Activated gamma-delta T cell treated with anti-CD3 and anti-CD28 coated beads, Interleukin-2, amount 50 U/mL, for 16 hours (primary cell): ENCODE results near the gene IDNK.
A peak's percentile ranks its signal among the peaks of the same experiment; 100 is the strongest.
"Not testable (repeated sequence)": the region's sequence is repeated elsewhere in the genome, so short reads cannot be mapped to it uniquely, and the experiment has no call there.

Experiments used
- DNase-seq: peaks from one replicate; pipeline ENCODE4 v3.0.0-alpha.2; 2020; ENCODE audit warnings: low read depth

Gene IDNK

GRCh38 chr9:83622939-83623678 is at the start of gene IDNK:
TSS of gene IDNK (plus strand) at chr9:83623143. CDS start at chr9:83623172, 29 bp downstream.
- peak; percentile 40 for DNase-seq

DNA sequence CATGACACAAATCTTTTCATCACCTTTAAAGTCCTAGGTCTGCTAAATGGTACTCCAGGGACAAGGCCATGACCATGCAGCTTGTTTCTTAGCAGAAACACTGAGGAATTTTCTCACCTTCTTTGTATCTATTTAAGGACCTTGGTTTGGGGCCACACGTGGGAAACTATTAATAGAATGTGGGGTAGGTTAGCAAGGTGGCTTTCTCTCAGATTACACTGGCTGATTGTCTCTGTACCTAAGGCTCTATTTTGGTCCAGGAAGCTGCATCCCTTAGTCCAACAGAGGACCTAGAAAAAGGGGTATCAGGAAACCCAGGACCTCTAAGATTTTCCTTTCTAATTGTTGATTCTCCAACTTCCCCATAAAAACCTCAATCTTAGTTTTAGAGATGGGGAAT is 48.5 kb upstream of the IDNK start:
- DNase-seq = no peak

- DNase-seq = no peak
These were observed 40.9 kb upstream of the IDNK start for GRCh38 chr9:83582029-83582428.

DNA sequence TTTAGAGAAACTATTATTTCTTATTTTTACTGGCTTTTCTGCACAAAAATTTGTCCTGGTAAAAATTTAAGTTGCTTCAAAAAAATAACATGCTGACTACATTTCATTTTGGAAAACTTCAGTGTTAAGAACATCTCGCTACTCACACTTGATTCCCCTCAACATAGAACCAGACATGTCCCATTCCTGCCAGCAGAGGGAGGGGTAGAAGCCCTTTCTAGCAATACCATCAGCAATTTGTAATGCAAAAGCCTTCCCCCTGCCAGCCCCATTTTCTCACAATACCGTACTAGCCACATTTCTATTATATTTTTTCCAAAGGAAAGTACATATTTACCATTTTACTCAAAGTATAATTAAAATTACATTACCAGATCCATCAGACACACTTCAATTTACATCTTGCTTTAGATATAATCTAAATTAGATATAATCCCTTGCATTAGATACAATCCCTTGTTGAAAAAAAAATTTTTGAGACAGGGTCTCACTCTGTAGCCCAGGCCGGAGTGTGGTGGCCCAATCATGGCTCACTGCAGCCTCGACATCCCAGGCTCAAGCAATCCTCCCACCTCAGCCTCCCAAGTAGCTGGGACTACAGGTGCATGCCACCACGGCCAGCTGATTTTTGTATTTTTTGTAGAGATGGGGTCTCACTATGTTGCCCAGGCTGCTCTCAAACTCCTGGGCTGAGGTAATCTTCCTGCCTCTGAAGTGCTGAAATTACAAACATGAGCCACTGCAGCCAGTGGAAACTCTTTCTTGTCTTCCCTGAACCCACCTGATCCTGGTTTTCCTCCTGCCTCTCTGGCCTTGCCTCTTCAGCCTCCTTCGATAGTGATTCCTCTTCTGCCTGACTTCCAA is 39.6 kb upstream of the IDNK start:
- DNase-seq = peak; percentile 3

DNA sequence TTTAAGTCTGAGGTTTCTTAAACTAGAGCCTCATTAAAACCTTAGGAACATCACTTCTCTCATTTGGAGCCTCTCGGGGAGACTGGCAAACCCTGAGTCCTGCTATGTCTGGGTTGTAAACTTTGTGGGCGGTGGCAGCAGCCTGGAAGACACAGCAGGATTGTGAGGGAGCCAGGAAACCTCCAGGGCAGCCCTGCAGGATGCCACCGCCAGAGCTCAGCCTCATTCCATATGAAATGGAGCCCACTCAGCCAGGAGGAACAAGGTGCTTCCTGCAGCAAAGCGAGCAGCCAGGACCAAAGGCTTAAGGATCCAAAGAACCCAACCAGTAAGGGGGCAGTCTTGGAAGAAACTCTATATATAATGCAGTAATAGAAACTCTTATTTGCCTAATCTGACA is 37.9 kb upstream of the IDNK start:
- no peak for DNase-seq

- DNase-seq = no peak
These were observed 34.7 kb upstream of the IDNK start for GRCh38 chr9:83588256-83588655.

DNA sequence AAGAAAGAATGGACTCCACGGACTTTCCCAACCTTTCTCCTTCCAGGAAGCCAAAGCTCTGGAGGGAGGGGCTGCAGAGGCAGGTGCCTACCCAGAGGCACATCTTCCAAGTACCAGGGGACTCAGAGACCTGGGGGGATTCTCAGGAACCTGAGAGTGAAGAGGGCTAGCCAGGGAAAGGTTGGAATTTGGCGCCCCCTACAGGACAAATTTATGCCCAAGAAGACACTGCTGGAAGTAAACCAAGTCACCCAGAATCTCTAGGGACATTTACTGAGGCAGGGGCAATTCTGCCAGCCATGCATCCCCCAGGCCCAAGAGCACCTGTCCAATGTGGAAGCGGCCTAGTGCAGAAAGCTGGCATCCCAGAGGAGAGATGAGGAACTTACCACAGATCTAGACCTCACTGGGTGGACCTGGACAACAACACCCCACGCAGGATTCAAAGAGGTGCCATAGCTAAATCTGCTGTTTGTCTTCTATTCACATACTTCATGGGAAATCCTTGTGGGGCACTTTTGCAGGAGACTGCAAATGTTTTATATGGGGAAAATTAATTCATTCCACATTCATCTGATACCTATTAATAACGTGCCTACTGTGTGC is 25.9 kb upstream of the IDNK start:
- DNase-seq = peak; percentile 7

- DNase-seq = no peak
These were observed 24.5 kb upstream of the IDNK start for GRCh38 chr9:83598487-83598886.

- DNase-seq = no peak
These were observed 23.9 kb upstream of the IDNK start for GRCh38 chr9:83599071-83599470.

DNA sequence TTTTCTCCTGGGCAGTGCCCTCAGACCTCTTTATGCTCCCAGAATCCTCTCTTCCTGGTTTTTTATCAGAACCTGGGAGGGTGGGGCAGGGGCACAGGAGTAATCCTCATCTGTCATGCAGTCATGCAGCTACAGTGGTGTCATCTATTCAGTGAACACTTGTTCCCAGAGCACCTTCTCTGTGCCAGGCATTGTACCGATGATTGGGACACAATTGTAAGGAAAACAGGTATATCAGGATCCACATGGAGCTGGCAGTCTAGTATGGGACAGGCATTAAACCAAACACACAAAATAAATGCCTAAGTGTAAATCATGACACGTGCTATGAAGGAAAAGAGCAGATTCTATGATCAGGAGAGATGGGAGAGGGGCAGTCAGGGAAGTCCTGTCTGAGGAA is 21.5 kb upstream of the IDNK start:
- DNase-seq = no peak

GRCh38 chr9:83607620-83608019 is 15.3 kb upstream of the IDNK start:
- DNase-seq = not testable (repeated sequence)

GRCh38 chr9:83613298-83613697 is 9.6 kb upstream of the IDNK start:
- not testable (repeated sequence) for DNase-seq

- DNase-seq = no peak
These were observed 5.6 kb upstream of the IDNK start for GRCh38 chr9:83617299-83617698.

DNA sequence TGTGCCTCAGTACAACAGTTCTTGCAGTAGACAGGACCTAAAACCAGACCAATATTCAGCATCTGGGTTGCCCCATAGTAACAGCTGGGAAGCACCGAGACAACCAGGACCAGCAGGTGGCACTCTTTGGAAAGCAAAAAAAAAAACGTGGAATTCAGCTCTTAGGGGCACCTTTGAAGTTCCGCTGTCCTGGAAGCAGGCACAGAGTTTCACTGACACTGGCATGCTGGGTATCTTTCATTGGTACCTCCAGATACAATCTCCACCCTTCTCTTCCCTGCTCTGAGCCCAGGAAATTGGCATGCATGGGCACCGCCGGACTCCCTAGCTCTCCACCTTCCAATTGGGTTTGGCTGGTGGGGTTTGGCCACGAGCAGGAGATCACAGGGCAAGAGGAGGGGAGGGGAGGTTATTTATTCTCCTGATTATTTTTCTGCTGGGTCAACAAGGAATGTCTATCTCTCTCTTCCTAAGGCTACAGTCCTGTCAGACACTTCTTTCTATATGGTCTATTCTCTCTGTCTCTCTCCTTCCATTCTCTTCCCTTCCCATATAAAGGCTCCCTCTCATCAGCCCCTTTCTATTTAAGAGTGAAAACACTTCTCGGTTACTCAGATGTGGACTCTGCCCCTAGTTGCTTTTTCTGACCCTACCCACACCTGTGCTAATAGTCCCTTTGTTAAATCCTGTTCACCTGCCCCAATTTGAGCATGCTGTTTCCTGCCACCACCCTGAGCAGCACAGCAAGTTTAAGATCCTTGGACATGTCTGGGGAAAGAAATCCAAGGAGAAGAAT is 1.9 kb upstream of the IDNK start:
- DNase-seq = no peak

- DNase-seq = no peak
These were observed 457 bp upstream of the IDNK start for GRCh38 chr9:83622433-83622938.

DNA sequence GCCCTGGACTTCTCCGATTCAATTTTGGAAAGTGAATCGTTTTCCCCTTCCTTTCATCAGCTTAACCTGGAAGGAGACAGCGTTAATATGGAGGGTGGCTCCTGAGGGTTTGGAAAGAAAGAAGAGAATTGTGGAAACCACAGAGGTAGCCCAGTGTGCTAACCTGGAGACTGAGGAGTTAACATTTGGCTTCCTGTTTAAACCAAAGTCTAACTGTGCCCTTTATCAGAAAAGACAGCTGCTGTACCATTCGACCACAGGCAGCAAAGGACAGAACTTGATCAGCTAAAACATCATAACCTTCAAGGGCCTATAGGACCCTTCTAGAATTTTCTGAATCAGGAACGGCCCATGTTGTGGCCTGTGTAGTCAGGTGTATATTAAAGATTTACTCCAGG is 735 bp downstream of the IDNK start:
- DNase-seq = no peak

GRCh38 chr9:83625178-83625577 is 2.2 kb downstream of the IDNK start:
- DNase-seq = no peak

DNA sequence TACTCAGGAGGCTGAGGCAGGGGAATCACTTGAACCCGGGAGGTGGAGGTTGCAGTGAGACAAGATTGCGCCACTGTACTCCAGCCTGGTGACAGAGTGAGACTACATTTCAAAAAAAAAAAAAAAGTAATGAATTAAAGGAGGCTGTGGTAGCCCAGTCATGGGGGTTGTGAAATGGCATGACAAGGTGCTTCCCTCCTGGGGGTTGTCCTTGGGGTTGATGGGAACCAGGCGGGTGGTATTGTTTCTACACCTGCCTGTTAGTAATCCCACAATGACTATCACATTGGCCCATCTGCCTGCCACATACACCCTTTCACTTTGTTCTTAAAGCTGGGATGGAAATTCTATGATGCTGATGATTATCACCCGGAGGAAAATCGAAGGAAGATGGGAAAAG is 5.6 kb downstream of the IDNK start:
- DNase-seq = no peak

GRCh38 chr9:83629433-83630104 is 6.6 kb downstream of the IDNK start:
- no peak for DNase-seq

GRCh38 chr9:83630938-83631457 is 8.1 kb downstream of the IDNK start:
- no peak for DNase-seq

DNA sequence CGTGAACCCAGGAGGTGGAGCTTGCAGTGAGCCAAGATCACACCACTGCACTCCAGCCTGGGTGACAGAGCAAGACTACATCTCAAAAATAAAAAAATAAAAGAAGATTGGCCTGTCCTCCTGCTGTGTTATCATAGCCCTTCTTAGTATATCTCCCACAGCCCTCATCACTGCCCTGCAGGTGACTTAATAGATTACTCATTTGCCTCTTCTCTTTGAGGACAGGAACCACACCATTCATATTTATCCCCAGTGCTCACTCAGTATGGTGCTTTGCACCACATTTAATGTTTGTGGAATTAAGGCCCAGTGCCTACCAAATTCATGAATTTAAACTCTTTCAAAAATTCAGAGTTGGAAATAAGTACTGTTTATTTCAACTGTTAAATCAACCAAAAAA is 10.3 kb downstream of the IDNK start:
- DNase-seq = no peak
